Endometrial microvascular endothelial cells (primary cell): ENCODE data around the gene TMEM209. TPM values are rescaled to one million over a fixed set of nuclear protein-coding genes. Genes with fewer than 3 reads are reported as not detected.
"Not testable (repeated sequence)": the region's sequence is repeated elsewhere in the genome, so short reads cannot be mapped to it uniquely, and the experiment has no call there.

Experiments used
- in situ Hi-C: cut with HindIII; loops from 2 replicates; pipeline ENCODE4 v1.10.0; 2017; ENCODE audit warnings: low sequenced_read_pairs, low pct_unique_long_range_greater_than_20kb; ENCODE audit errors: inconsistent ontology term
- total RNA-seq: library from RNA; depleted of rRNA; stranded (reverse); fragments of >200 nt; gene quantifications from one replicate; pipeline ENCODE4 v1.2.3, GENCODE V29; 2015; ENCODE audit errors: inconsistent ontology term

TMEM209 gene
- total RNA-seq, 1 donor from 2014 or later = 11.1 TPM

DNA sequence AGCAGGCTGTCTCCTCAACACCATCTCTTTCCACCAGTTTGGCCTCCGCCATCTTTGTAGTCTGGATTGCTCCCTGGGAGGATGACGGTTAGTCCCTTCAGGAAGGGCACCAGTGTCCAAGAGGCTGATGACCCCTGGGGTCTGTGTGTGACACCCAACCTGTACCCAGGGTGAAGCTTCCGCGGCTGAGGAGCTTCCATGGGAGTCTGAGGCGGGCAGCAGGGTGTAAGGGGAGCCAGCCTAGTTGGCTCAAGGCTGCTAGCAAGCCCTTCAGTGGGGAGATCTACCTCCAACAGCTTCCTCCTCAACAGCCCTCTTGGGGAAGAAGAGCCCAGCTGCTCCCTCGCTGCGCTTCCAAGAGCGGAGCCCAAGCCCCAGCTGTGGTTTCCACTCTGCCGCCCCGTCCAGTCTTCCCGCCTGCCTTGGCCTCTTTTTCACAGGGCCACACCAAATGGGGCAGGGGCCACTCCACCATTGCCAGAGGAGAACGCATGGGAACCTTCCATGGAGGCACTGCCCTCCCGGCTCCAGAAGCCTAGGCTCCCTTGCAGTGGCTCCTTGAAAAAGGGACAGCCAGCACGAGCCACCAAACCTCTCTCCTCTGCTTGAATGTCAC, 57.4 kb downstream of the TMEM209 start:
- in situ Hi-C loops = no loop called here

DNA sequence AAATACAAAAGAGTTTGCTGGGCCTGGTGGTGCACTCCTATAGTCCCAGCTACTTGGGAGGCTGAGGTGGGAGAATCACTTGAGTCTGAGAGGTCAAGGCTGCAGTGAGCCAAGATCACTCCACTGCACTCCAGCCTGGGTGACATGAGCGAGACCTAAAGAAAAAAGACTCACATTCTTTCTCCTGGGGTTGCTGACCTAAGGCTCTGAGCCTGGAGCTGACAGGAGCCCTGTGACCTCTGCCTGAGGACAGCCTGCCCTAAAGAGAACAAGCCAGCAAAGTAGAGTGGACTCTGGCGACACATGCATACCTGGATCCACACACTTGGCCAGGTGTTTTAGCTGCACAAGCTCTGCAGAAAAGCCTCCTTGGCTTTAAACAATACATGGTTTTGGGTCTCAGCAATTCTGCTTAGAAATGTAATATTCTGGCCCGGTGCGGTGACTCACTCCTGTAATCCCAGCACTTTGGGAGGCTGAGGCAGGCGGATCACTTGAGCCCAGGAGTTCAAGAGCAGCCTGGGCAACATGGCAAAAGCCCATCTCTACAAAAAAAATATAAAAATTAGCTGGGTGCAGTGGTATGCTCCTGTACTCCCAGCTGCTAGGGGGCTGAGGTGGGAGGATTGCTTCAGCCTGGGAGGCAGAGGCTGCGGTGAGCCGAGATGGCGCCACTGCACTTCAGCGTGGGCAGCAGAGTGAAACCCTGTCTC, 58.4 kb downstream of the TMEM209 start:
- in situ Hi-C loops = no loop called here

DNA sequence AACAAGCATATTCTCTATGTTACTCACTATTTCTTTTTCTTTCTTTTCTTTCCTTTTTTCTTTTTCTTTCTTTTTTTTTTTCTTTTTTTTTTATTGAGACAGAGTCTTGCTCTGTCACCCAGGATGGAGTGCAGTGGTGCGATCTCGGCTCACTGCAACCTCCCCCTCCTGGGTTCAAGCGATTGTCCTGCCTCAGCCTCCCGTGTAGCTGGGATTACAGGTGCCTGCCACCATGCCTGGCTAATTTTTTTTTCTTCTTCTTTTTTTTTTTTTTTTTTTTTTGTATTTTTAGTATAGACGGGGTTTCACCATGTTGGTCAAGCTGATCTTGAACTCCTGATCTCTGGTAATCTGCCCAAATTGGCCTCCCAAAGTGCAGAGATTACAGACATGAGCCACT, 59.1 kb downstream of the TMEM209 start:
- in situ Hi-C loops = not testable (repeated sequence)

DNA sequence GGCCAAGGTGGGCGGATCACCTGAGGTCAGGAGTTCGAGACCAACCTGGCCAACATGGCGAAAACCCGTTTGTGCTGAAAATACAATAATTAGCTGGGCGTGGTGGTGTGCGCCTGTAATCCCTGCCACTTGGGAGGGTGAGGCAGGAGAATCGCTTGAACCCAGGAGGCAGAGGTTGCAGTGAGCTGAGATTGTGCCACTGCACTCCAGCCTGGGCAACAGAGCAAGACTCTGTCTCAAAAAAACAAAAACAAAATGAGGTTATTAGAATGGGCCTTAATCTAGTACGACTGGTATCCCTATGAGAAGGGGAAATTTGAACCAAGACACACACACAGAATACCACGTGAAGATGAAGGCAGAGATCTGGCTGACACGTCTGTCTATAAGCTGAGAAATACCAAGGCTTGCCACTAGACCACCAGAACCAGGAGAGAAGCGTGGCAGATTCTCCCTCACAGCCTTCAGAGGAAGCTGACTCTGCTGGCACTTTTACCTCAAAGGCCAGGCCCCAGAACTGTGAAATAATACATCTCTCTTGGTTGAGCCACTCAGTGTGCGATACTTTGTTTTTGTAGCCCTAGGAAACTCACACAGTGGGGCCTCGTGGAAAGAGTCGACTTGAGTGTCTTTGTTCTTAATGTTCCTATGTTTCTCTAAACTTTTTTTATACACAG, 59.6 kb downstream of the TMEM209 start:
- in situ Hi-C loops = no loop called here

DNA sequence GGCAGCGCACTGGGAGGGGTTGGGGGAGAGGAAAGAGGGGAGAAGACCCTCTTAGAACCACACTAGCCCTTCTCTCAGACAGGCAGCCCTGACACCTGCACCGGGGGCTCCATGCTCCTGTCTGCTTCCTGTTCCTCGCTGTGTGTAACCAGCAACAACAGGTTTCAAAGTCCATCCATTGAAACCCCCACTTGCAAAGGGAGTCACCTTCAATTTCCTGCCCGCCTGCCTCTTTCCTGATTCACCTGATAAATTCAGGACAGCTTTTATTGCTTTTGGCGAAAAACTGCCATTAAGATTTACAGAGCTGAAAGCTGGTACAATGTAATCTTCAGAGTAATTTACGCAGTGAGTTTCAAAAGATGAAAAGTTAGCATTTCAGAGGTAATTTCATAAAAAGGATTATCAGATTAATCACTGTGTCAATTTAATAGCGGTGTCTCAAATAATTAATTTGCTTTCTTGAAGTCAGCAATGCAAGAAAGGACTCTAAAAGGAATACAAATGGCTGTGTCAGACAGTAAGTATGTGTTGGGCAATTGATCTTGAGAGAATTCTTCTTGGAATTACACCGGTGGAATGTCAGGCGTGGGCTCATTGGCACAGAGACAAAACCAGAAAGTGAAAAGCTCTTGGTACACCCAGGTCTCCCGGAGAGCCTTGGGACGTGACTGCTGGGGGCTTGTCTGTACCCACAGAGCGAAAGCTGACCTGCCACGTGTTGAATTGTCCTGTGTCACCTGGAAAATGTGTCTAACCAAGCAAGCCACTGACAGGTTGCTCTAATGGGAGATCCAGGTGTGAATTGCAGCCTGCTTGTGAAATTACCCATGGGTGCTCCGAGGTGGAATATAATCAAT, 60.7 kb downstream of the TMEM209 start:
- in situ Hi-C loops = no loop called here

DNA sequence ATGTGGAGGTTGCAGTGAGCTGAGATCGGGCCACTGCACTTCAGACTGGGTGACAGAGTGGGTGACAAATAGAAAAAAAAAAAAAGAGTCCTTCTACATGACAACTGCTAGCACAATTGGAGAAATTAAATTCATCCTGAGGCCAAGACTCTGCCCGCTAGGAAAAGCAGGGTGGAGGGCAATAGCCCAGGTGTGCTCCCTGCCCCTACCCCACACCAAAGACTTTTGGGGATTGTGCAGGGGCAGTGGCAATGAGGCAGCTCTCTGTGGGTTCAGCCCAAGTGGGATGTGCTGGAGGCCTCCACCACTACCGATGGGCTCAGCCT, 61.3 kb downstream of the TMEM209 start:
- in situ Hi-C loops = no loop called here

DNA sequence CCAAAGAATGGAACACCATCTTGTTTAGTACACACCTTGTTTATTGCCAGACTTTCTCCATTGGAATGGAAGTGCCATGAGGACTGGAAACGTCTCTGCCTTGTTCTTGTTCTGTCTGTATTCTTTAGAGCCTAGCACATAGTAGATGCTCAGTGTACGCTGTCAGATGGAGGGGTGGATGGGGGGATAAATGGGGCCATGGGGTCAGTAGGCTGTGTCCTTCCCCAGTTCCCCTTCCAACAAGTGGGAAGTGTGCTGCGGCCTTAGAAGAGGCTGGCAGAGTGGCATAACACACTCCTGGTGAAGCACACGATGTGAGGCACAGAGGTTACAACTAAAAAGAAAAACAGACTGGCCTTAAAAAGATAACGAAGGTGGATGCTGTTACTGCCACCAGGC, 61.9 kb downstream of the TMEM209 start:
- in situ Hi-C loops = no loop called here

DNA sequence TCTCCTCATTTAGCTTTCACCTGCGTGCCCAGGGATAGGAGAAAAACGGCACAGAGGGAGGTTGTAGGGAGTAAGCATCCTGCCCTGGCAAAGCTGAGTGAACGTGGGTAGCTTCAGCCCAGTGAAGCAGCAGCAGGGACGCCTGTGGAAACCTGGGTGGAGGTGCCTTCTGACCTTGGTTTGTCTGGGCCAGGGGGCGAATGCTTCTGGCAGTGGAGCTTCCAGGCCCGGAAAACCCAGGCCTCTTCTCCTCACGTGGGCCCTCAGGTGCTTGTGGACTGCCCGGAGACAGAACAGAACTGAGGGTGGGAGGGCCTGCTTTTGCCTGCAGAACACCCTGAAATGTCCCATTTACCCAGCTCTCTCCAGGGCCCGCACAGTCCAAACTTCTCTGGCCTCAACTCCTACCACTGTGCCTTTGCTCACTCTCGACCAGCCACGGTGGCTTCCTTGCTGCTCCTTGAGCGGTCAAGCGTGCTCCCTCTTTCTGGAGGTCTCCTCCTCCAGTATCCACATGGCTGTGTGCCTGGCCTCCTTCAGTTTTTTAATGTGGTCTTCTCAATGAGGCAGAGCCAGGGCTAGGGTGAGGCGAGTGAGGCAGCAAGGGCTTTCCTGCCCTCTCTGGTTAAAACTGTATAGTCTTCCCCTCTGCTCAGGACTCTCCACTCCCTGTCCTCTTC, 62.4 kb downstream of the TMEM209 start:
- in situ Hi-C loops = no loop called here

DNA sequence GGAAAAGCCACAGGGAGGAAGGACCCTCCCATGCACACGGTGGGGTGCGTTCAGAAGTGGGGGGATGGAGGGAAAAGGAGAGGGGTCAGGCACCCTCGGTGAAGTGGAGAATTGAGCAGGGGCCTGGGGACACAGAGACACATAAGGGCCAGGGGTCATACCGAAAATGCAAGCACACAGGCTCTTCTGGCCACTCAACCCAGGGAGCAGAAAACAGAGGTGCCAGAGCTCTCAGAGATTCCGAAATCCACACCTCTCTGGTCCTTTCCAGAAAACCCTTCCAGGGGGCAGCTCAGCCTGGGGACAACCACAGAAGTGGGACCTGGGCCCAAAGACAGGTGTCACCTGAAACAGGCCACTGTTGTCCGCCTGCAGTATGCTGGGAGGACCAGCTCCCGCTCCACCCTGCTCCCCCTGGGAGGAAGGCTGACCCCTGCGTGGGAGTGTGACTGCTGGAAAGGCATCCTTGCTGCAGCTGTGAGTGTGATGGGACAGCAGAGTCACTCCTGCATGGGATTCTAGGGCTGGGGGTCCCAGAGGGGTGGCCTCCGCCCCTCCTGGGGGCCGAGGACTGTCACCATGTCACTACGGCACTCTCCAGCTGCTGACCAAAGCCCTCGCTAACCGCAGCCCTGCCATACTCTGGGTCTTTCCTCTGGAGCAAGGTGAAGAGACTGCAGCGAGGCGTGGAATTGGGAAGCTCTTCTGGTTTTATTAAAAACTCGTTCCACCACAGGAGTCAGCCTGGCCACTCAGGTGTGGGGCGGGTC, 63.1 kb downstream of the TMEM209 start:
- in situ Hi-C loops = no loop called here

DNA sequence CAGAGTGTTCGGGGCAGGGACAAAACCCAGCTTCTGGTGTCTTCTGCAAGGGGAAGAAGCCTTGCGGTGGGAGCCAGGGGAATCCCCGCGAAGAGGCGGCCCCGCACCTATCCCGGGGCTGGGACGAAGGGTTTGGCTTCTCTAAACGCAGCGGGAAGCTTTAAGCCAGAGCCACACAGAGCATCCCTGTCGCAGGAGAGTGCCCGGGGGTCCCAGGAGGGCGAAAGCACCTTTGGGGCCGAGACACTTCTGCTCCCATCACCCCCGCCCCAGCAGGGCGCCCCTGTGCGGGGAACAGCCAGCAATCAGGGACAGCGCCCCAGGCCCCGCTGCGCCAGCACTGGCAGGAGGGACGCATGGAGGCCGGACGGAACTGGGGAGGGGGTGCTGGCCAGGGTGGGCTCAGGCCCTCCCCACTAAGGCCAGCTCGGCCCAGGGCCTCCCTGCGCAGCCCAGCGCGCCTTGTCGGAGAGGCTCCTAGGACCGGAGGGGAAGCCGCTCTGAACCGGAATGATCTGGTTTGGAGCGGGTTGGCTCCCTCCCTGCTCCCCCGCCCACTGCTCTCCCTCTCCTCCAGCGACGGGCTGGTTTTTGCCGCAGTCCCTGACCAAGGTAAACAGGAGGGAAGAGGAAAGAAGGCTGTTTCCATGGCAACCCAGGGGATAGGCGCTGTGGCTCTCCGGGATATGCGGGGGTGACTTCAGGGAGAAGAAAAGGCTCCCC, 63.9 kb downstream of the TMEM209 start:
- in situ Hi-C loops = no loop called here

DNA sequence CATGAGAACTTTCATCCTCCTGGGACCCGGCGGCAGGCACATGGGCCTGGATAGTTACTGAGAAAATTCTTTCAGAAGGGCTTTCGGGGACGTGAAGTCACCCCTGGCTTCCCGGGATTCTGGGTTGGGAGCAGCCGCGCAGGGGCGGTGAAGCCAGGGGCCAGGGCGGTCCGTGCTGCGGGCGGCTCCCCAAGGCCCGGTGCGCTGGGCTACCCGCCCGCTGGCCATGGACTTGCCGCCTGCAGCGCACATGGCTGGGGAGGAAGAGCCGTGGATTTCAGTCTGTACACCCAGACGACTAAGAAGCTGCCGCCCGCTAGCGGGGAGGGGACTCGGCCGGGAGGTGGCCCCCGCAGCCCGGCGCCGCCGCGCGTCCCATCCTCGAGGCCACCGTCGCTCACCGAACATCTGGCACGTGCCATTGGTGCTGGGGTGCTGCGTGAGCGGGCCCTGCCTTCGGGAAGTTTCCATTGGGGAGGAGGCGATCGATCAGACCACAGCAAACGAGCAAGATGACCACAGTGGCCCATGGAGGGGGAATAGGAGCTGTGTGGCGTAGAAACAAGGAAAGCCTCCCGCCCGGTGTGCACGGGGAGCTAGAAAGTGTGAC, 64.5 kb downstream of the TMEM209 start:
- in situ Hi-C loops = no loop called here

DNA sequence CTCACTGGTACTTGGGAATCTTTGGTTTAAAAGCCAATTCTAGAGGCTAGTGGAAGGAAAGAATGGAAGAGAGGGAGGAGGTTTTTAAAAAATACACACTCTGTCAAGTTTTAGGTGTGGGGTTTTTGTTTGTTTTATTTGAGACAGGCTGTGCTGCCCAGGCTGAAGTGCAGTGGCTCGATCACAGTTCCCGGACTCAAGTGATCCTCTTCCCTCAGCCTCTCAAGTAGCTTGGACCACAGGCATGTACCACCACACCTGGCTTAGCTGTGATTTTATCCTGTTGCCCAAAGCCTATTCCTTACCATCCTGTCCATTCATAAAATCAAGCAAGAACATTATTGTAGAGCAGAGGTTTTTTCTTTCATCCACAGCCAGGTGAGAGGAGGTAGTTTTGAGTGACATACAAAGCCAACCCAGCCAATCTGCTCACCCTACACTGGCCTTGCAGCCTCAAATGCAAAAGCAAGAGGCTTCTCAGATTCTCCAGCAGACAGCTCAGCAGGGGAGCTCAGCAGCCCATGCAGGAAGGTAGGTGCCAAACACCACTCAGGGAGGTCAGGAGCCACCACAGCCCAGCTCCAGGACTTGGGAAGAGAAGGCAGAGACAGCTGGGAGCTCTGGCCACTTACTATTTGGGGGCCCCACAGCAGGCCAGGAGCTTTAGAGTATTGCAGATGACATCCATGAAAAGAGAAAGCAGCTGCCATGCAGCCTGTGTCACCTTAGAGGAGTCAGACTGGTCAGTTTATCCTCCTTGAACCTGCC, 65.8 kb downstream of the TMEM209 start:
- in situ Hi-C loops = no loop called here

DNA sequence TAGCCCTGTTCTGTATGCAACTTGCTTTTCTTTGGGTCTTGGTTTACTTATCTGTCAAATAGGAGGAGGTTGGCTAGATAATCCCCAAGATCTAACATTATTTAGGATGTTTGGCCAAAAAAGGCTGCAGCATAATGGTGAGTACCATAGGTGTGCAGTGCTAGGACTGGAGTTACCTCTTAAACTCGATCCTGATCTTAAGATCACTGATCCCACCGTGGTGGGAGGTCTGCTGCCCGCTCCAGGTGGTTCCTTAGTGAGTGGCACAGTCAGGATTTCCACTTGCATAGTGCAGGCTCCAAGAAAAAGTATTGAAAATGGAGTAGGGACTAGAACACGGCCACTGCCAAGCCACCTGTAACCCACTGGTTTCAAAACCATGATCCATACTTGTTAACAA, 68.0 kb downstream of the TMEM209 start:
- in situ Hi-C loops = no loop called here

DNA sequence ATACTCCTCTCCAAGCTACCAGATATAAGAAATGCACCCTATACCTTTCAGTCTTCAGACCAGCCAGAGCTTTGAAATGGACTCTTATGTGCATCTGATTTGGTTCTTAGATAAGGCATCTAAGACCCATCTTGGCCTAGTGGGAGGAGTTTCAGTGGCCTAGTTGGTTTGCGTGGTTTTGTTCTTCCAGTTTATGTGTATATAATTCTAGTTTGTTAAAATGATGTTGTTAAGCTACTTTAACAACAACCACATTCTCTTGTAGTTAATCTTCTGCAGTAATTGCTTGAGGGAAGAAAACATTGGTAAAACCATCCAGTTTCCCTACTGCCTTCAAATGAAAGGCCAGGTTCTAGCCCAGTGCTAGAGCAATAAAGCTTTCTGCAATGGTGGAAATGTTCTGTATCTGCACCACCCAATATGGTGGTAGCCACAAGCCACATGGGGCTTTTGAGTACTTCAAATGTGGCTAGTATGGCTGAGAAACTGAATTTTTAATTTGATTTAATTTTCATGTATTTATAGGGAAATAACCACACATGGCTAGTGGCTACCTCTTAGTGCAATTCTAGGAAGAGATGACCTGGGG, 68.5 kb downstream of the TMEM209 start:
- in situ Hi-C loops = no loop called here

DNA sequence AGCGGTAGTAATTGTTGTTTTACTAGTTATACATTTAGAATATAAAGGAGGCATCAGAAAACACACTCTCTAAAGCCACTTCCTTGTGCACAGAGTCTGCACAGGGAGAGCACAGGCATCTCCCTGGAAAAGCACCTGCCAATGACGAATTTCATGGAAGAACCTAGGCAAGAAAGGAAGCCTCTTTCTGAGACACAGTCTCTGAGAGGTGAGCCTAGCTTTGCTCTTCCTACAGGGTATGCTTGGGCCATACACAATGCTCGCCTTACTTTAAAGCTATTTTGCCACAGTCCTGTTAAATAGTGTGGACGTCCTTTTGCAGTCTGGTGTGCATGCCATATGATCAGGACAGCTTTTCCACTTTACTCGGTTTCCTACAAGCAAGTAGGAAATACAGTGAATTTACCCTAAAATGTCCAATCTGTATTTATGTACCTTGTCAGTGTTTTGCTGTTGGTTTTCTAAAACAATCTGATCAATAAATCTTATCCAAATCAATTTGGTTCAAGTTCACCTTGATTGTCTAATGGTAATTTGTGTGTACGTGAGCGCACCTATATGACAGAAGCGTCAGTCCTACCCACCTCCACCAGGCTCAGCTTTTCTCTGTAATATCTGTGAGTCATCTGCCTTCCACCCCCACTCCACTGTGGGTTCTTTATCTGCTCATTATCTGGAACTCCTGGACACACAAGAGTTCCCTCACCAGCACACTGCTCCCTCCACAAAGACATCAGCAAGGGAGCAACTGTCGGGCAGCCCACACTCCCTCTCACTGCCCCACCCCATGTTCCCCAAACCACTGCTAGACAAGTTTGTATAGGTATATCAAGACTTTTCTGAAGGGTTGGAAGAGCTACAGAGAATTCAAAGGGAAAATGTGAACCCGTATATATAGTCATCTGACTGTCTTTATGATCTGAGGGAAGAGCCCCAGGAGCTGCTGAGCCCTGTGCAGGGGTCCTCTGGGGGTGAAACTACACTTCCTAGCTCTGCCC, 69.7 kb downstream of the TMEM209 start:
- in situ Hi-C loops = no loop called here
